Superior temporal gyrus (tissue), 1 donor: ENCODE measurements around the gene DUS1L.
"Not testable (repeated sequence)": the region's sequence is repeated elsewhere in the genome, so short reads cannot be mapped to it uniquely, and the experiment has no call there.

Experiments
- DNase-seq: peaks from one replicate; pipeline ENCODE4 v3.0.0-alpha.2; 2016; ENCODE audit errors: extremely low spot score

DUS1L gene

GRCh38 chr17:82039695-82040299 is 25.8 kb downstream of the DUS1L start:
- DNase-seq, result no peak

GRCh38 chr17:82038796-82039409 is 26.7 kb downstream of the DUS1L start:
- not testable (repeated sequence) for DNase-seq

GRCh38 chr17:82037889-82038195 is 27.8 kb downstream of the DUS1L start:
- DNase-seq, result no peak

- peak; percentile 95 for DNase-seq
Measured at GRCh38 chr17:82037092-82037888, 28.3 kb downstream of the DUS1L start, which contains the start of gene DCXR. DCXR (minus strand) TSS chr17:82037697; CDS start chr17:82037682, 15 bp downstream.

- no peak for DNase-seq
Measured at GRCh38 chr17:82036634-82037091, 28.9 kb downstream of the DUS1L start.

- DNase-seq, result no peak
Measured at GRCh38 chr17:82035956-82036633, 29.5 kb downstream of the DUS1L start.

GRCh38 chr17:82035488-82035887 is 30.1 kb downstream of the DUS1L start:
- no peak for DNase-seq

- DNase-seq, result no peak
Measured at GRCh38 chr17:82034371-82035011, 31.1 kb downstream of the DUS1L start.

- DNase-seq, result no peak
Measured at GRCh38 chr17:82033359-82034085, 32.1 kb downstream of the DUS1L start.

- DNase-seq, result no peak
Measured at GRCh38 chr17:82031885-82032627, 33.5 kb downstream of the DUS1L start.

GRCh38 chr17:82031303-82031884 is 34.2 kb downstream of the DUS1L start, which contains the start of gene RAC3:
RAC3 (plus strand) TSS chr17:82031678; CDS start chr17:82031762, 84 bp downstream.
- DNase-seq, result no peak

GRCh38 chr17:82030470-82031302 is 34.9 kb downstream of the DUS1L start:
- DNase-seq, result peak; percentile 81

GRCh38 chr17:82029990-82030469 is 35.6 kb downstream of the DUS1L start:
- DNase-seq, result no peak

GRCh38 chr17:82029391-82029790 is 36.2 kb downstream of the DUS1L start:
- DNase-seq, result no peak

GRCh38 chr17:82028966-82029365 is 36.6 kb downstream of the DUS1L start:
- DNase-seq, result no peak

GRCh38 chr17:82028246-82028645 is 37.4 kb downstream of the DUS1L start:
- DNase-seq, result no peak

- no peak for DNase-seq
Measured at GRCh38 chr17:82025401-82026107, 40.0 kb downstream of the DUS1L start.

- DNase-seq, result no peak
Measured at GRCh38 chr17:82024859-82025258, 40.7 kb downstream of the DUS1L start.
